DMS 273 treated with DMSO at 0.1 percent for 48 hours (cell line): ENCODE results near the gene NCL.
"Not testable (repeated sequence)": the region's sequence is repeated elsewhere in the genome, so short reads cannot be mapped to it uniquely, and the experiment has no call there.

ENCODE experiments used
- DNase-seq: peaks from one replicate; lab custom pipeline; 2025; lab: John Stamatoyannopoulos, UW

The NCL gene

GRCh38 chr2:231467613-231468530 is 3.6 kb upstream of the NCL start:
- no peak for DNase-seq

DNA sequence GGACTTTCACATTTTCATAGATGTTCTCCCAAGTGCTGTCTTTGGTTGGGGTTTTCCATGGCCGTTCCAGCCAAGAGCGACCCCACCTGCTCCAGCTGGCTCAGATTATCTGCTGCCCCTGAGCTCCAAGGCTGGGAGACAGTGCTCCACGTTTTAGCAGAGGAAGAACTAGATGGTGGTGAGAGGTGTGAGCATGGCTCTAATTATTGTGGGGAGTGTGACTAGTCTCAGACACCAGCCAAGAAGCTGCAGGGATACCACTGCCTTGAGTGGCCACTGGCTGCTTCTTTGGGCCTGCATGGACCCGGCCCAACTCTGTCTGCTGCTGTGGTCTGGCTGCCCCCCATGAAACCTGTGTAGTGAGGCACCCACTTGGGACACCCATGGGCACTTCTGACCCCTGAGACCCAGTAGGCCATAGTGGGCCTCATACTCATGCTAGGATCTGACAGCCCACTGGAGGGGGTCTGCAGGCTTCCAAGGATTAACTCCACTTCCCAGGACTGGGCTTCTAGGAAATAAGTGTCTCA is 2.8 kb upstream of the NCL start:
- DNase-seq = no peak

DNA sequence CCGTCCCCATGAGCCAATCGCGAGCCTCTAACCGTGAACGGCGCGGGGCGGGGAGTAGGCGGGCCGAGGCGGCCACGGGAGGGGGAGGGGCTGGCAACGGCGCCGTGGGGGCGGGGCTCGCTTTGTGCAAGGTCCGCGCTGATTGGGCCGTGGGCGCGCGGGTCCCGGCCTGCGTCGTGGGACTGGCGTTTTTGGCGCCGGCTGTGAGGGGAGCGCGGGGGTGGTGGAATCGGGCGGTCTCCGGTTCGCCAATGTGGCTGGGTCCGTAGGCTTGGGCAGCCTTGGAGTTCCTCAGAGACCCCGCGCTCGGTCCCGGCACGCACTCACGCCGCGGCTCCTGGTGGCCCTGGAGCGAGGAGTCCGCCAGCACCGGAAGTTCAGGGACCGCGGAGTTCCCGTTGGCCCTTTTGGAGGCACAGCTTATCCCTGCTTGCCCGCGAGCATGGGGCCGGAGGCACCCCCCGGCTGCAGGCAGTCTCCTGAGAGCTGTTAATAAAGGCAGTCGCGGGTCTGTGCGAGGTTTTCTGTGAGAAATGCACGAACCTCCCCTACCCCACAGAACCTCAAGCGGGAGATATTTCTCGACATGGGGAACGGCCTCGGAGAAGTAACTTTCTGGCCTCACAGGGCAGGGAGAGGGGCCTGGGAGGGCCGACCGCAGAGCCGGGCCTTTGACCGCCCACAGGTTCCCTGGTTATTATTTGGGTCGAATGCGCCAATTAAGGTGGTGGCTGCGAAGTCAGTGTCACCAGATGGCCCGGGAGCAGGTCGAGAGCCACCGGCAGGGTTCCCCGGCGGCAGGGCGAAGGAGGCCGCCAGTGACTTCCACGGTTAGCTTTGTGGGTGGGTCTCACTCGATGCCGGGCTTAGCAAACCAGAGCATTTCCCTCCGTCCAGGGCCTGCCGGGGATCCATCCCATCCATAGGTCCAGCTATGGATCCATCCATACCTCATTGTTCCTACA is 574 bp upstream of the NCL start:
- DNase-seq = peak; percentile 91

- no peak for DNase-seq
Observed at GRCh38 chr2:231462729-231463465, 1.4 kb downstream of the NCL start.

- no peak for DNase-seq
Observed at GRCh38 chr2:231461516-231461971, 2.7 kb downstream of the NCL start.

DNA sequence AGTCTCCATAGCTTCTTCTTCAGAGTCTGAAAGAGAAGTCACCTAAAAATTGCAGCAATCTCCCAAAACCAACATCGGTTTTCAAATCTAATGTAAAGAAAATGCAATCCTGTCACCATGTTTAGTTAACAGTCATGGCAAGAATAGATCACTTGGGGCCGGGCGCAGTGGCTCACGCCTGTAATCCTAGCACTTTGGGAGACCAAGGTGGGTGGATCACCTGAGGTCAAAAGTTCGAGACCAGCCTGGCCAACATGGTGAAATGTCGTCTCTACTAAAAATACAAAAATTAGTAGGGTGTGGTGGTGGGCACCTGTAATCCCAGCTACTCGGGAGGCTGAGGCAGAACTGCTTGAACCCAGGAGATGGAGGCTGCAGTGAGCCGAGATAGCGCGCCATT is 3.4 kb downstream of the NCL start:
- DNase-seq = not testable (repeated sequence)

DNA sequence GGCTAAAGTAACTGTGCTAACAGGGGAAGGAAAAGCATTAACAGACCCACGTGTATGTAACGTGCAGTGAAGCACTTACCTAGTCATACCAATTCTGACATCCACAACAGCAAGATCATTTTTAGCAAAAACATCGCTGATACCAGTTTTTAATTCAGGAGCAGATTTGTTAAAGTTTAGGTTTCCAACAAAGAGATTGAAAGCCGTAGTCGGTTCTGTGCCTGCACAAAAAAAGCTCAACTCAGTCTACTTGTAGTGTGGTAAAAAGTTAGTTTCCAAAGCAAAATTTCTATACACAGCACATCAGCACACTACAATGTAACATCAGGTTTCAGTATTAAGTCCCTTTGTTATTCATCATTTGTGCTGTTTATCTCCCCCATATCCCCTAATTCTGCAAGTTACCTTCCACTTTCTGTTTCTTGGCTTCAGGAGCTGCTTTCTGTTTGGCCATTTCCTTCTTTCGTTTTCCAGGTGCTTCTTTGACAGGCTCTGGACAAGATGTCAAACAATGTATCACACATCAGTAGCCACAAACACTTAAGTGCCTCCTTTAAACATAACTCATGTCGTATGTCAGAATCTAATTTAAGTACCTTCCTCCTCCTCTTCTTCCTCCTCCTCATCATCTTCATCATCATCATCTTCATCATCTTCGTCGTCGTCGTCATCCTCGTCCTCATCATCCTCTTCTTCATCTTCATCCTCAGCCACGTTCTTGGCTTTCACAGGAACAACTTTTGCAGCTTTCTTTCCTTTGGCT is 4.0 kb downstream of the NCL start:
- DNase-seq = no peak

- no peak for DNase-seq
Observed at GRCh38 chr2:231458368-231458767, 5.9 kb downstream of the NCL start.

DNA sequence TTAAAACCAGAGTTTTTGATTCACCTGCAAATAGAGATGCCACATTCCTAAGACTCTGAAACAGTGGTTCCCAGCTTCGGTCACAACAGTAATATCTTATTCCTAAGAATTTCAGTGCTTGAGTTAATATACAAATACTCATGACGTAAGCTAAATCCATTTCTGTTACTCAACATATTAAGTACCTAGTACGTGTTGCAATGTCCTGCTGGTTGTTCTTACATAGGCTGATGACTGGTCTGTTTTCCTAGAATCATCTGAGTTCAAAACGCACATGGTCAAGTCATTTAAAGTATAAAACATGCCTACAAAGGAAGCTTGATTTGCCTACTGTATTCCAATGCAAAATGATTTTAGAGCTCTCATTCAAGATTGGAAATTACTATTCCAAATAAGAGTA is 7.2 kb downstream of the NCL start:
- DNase-seq = no peak

- DNase-seq = no peak
Observed at GRCh38 chr2:231456295-231457004, 7.8 kb downstream of the NCL start.

- DNase-seq = no peak
Observed at GRCh38 chr2:231455890-231456289, 8.4 kb downstream of the NCL start.

DNA sequence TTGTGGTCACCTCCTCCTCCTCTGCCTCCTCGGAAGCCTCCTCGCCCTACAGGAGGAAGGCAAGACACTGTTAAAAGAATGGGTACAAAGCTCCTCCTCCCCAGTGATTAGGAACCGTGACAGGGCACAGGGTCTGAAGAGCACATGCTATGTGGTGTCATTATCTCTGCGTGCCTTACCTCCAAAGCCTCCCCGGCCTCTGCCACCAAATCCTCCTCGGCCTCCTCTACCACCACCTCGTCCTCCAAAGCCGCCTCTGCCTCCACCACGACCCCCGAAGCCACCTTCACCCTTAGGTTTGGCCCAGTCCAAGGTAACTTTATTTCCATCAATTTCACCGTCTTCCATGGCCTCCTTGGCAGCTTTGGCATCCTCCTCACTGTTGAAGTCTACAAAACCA is 9.1 kb downstream of the NCL start:
- no peak for DNase-seq

- DNase-seq = no peak
Observed at GRCh38 chr2:231454361-231454791, 9.9 kb downstream of the NCL start.

GRCh38 chr2:231452799-231453508 is 11.3 kb downstream of the NCL start:
- DNase-seq = peak; percentile 69

DNA sequence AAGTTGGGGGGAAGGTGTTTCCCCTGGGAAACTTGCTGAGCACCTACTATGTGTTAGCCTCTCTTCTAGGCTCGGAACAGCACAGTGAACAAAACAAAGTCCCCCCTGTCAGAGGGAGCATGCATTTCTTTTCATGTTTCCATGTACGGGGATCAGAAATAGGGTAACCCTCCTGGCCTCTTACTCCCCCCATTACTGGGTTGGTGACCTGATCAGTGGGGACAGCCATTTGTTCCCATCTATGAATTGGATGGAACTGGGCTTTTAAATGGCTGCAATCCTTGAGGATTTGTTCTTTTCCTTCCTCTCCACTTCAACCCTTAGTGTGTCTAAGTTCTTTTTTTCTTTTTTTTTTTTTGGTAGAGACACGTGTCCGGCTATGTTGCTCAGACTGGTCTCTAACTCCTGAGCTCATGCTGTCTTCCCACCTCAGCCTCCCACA is 13.7 kb downstream of the NCL start:
- no peak for DNase-seq

- no peak for DNase-seq
Observed at GRCh38 chr2:231449503-231450054, 14.7 kb downstream of the NCL start.

DNA sequence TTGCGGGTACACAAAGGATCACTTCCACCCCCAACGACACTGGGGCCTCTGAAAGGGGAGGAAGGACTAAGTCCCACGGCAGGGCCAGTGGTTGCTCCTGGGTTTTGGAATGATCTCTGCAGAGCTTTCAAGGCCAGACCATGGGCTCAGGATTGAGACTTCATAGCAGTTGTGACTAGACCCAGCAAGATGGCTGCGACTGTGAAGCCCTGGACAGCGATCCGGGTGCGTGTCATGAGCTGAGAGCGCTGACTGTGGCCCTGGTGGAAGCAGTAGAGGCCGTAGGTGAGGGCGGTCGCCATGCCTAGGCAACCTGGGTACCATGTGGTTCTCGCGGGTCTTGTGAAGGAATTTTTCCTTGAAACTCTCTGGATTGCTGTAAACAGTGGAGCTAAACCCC is 27.3 kb downstream of the NCL start:
- no peak for DNase-seq

GRCh38 chr2:231433990-231434389 is 30.3 kb downstream of the NCL start:
- DNase-seq = no peak

DNA sequence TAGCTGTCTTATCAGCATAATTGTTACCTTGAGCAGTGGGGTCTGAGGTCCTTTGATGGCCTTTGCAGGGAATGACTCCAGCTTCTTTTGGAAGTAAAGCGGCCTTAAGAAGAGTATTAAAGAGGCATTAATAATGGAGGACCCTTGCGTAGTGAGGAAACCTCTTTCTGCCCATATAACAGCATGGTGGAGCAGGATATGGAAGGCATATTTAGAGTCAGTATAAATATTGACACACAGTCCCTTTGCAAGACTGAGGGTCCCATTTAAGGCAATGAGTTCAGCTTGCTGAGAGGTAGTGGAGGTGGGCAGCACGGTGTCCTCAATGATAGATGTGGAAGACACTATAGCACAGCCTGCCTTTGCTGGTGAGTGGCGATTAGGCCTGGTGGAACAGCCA is 32.7 kb downstream of the NCL start:
- DNase-seq = no peak
